Measurements from ENCODE around the gene RAB3B. TPM values are rescaled to one million over a fixed set of nuclear protein-coding genes. Genes with fewer than 3 reads are reported as not detected.

Gene RAB3B
- total and polyA plus RNA-seq, 2 of the 4 experiments (the other 2 are of a cell fraction), result 33.6 to 78.5 TPM

DNA sequence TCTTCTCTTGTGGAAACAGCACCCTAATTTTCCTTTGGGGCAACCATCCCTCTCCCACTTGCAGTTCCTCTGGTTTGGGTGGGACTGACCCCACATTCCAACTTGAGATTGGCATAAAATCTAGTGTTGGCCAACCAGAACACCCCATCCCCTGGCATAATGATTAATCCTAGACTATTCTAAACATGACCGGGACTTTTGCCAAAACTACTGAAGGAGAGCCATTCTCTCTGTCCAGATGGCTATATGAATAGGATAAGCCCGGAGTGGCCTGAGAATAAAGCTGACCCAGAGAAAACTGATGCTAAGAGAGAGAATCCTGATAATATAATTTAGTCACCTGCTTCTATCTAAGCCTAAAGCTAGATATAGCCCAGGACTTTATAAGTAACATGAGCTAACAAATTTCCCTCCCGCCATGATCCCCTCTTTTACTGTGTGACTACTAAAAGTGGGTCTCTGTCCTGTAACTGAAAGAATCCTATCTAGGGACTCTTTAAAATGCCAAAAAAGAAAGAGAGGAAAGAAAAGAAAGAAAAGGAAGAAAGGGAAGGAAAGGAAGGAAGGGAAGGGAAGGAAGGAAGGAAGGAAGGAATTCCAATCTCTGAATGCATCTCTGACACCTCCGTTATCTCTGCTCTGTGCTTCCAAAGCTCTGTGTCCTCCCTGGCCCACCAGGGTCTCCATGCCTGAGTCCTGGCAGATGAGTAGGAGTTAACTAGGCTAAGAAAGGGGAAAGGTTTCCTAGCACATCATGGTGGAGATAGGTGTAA, 84.0 kb downstream of the RAB3B start:
- Histone ChIP-seq H2AK5ac (ENCODE audit: low read depth, low read length) (peak overlapping the region; percentile 87), H2BK20ac (ENCODE audit: low read depth, low read length) (peak overlapping the region; percentile 74), H2BK15ac (ENCODE audit: low read depth, low read length) (peak overlapping the region; percentile 68), H3K4me1 (ENCODE audit: control insufficient read depth, insufficient read depth, low read length) (peaks cover 13% of the 10 kb centered on the region), H2BK5ac (ENCODE audit: low read depth, low read length, poor library complexity, severe bottlenecking) (peak overlapping the region; percentile 64), H2AFZ (replicated peaks; ENCODE audit: low read length, poor library complexity) (no peak overlapping the region), H3K14ac (replicated peaks; ENCODE audit: low read depth, low read length) (peak overlapping the region; percentile 75), H3K36me3 (ENCODE audit: control insufficient read depth, insufficient read depth, low read length) (peaks cover 3% of the 10 kb centered on the region; the same call in 1 of the 2 replicates), H3K4ac (ENCODE audit: low read depth, low read length) (peak overlapping the region; percentile 85), H3K56ac (ENCODE audit: extremely low read depth, insufficient read depth, low read length) (no peak overlapping the region), H3K23ac (ENCODE audit: low read depth, low read length) (peak overlapping the region; percentile 37), H2AK9ac (replicated peaks; ENCODE audit: low read depth, low read length, poor library complexity) (peak overlapping the region; percentile 10), H4K8ac (ENCODE audit: low read depth in 2 of 2, low read length in 2 of 2) (peak overlapping the region in 1 of 2 experiments; percentile 72; a peak in 2 of 4 replicates), H3K4me3 (ENCODE audit: insufficient read depth, low read depth, low read length) (no peak overlapping the region), H4K5ac (ENCODE audit: low read depth, low read length) (peak overlapping the region; percentile 56; the same call in 1 of the 2 replicates), H3K9me1 (ENCODE audit: insufficient read depth, low read length) (peaks cover 14% of the 10 kb centered on the region), H3K4me2 (ENCODE audit: low read depth, low read length) (no peak overlapping the region), H3K9me3 (ENCODE audit: control insufficient read depth, insufficient read depth, low read length) (no peaks in the 10 kb centered on the region), H3K27ac (ENCODE audit: insufficient read depth, low read length) (no peak overlapping the region), H4K20me1 (ENCODE audit: insufficient read depth, low read length) (no peaks in the 10 kb centered on the region), H4K91ac (ENCODE audit: insufficient read depth, low read depth, low read length) (peak overlapping the region; percentile 78), H3K9ac (ENCODE audit: low read depth, low read length) (no peak overlapping the region; the same call in 1 of the 2 replicates), H3K27me3 (ENCODE audit: control insufficient read depth, insufficient read depth, low read length) (no peaks in the 10 kb centered on the region), H3K79me1 (ENCODE audit: low read depth in 1 of 2, low read length in 2 of 2) (no peaks in the 10 kb centered on the region), H2BK120ac (ENCODE audit: low read depth, low read length) (peak overlapping the region; percentile 91), H3K18ac (ENCODE audit: low read depth, low read length) (peak overlapping the region; percentile 73; the same call in 1 of the 2 replicates)
- intact Hi-C loops (cut with micrococcal nuclease), result loop anchor here (5.0 kb wide), 1 partner anchor 46 kb away; no protein-coding TSS in a partner anchor
- CTCF ChIA-PET, result interaction anchor here (0.6 to 1.7 kb wide), 4 partner anchors 9 to 390 kb away, joined by 3 to 7 read pairs (median 4); partner anchors contain the start of gene KTI12
- DNase-seq, result peak; percentile 82
- ATAC-seq (ENCODE audit: low read depth), result peak; percentile 73
- POLR2A ChIA-PET (ENCODE audit: unreplicated experiment), result interaction anchor here (0.5 kb wide), 1 partner anchor 825 kb away, joined by 3 read pairs; no protein-coding TSS in a partner anchor
- BruUV-seq (replicated peaks), result no TSS peak
- dilution Hi-C loops (cut with HindIII; ENCODE audit: low sequenced_read_pairs, unreplicated experiment), result no loop called here
- TF ChIP-seq SMC3 (IDR thresholded peaks at IDR 0.05; ENCODE audit: low read depth, low read length) (no peak), MAFK (IDR thresholded peaks at IDR 0.05; ENCODE audit: low read depth, low read length) (peak; percentile 23; the same call in 1 of the 2 replicates), RFX5 (IDR thresholded peaks at IDR 0.05; ENCODE audit: low read depth, low read length) (no peak), CHD1 (IDR thresholded peaks at IDR 0.05; ENCODE audit: low read depth, low read length) (no peak)
- WGBS, 2 experiments (ENCODE audit: extremely low coverage in 2 of 2, insufficient read length in 1 of 2), result no CpG with 5 or more reads among the region's 4 CpGs
- in situ Hi-C loops (cut with MboI; ENCODE audit: low sequenced_read_pairs), result no loop called here

Measured in IMR-90 (cell line).